ENCODE results near the gene SYT17. TPM values are rescaled to one million over a fixed set of nuclear protein-coding genes. Genes with fewer than 3 reads are reported as not detected.
"Not testable (repeated sequence)": the region's sequence is repeated elsewhere in the genome, so short reads cannot be mapped to it uniquely, and the experiment has no call there.

SYT17 gene
- total RNA-seq, 1 experiment from 2014 or later = 10.3 TPM

- H3K4me3 ChIP-seq (replicated peaks in 1 of 2; ENCODE audit: low read depth in 1 of 2, low read length in 2 of 2) = no peak overlapping the region
- BruUV-seq (replicated peaks) = no TSS peak
- TF ChIP-seq ZBTB33 (IDR thresholded peaks at IDR 0.05; ENCODE audit: extremely low read depth, insufficient replicate concordance, low read length) = no peak
- TF ChIP-seq FOSL1 (IDR thresholded peaks at IDR 0.05; ENCODE audit: low read depth) = no peak
- TF ChIP-seq, protein P1, sequence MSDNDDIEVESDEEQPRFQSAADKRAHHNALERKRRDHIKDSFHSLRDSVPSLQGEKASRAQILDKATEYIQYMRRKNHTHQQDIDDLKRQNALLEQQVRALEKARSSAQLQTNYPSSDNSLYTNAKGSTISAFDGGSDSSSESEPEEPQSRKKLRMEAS (IDR thresholded peaks at IDR 0.05) = no peak
- TF ChIP-seq POLR2A (IDR thresholded peaks at IDR 0.05; ENCODE audit: borderline replicate concordance, extremely low read depth, insufficient read depth, insufficient read length) = no peak
- no peak for TF ChIP-seq SIN3A (IDR thresholded peaks at IDR 0.05; ENCODE audit: low read depth)
- TF ChIP-seq POLR2AphosphoS5 (IDR thresholded peaks at IDR 0.05; ENCODE audit: low read depth, low read length) = no peak
- no peak for TF ChIP-seq SRF (IDR thresholded peaks at IDR 0.05; ENCODE audit: low read depth)
- no peak for TF ChIP-seq ZNF274 (IDR thresholded peaks at IDR 0.05; ENCODE audit: low read depth, low read length)
- no peak for TF ChIP-seq ZFX (IDR thresholded peaks at IDR 0.05)
- no peak for TF ChIP-seq TCF7L2 (IDR thresholded peaks at IDR 0.05; ENCODE audit: borderline replicate concordance, extremely low read depth, insufficient read depth, insufficient read length)
- DNase-seq (ENCODE audit: low read depth, low spot score) = no peak
- H3K9ac ChIP-seq (ENCODE audit: low read length) = no peak overlapping the region
- H3K9me3 ChIP-seq (ENCODE audit: control insufficient read depth in 1 of 2, insufficient read depth in 1 of 2, low read depth in 1 of 2, low read length in 2 of 2) = no peaks in the 10 kb centered on the region
- H4K20me1 ChIP-seq (ENCODE audit: insufficient read depth) = no peaks in the 10 kb centered on the region
- H3K79me2 ChIP-seq (ENCODE audit: insufficient read depth, low read length) = no peaks in the 10 kb centered on the region
- H3K4me1 ChIP-seq (ENCODE audit: control insufficient read depth in 1 of 2, insufficient read depth in 2 of 2, low read length in 2 of 2) = peaks cover 0 to 13% of the 10 kb centered on the region in 2 experiments; a peak in 3 of 4 replicates
- no peaks in the 10 kb centered on the region for H3K27me3 ChIP-seq (ENCODE audit: insufficient read depth, low read length)
- ChIA-PET POLR2A (no interaction called here), CTCF (no interaction called here), RAD21 (ENCODE audit: low non-redundant PET in 1 of 2, low total read pairs in 2 of 2, uncharacterized antibody in 2 of 2, unreplicated experiment in 2 of 2) (no interaction called here)
- intact Hi-C loops (cut with micrococcal nuclease) = no loop called here
- no peak overlapping the region for H3K27ac ChIP-seq (ENCODE audit: low read depth, low read length)
- H2AFZ ChIP-seq (ENCODE audit: low read depth, low read length, poor library complexity, severe bottlenecking) = no peak overlapping the region
- no peaks in the 10 kb centered on the region; a peak in 1 of 4 replicates for H3K36me3 ChIP-seq (ENCODE audit: control insufficient read depth in 1 of 2, insufficient read depth in 2 of 2, low read length in 2 of 2)
- H3K4me2 ChIP-seq (ENCODE audit: low read length) = no peak overlapping the region
- no peaks in the 10 kb centered on the region for H3K9me2 ChIP-seq (ENCODE audit: insufficient read depth)
- no peak for ATAC-seq
These were observed 18.4 kb downstream of the SYT17 start for GRCh38 chr16:19186408-19186807.

GRCh38 chr16:19187961-19188360 is 19.9 kb downstream of the SYT17 start:
- DNase-seq (ENCODE audit: low read depth, low spot score); H4K20me1 ChIP-seq (ENCODE audit: insufficient read depth); BruUV-seq (replicated peaks); H3K9ac ChIP-seq (ENCODE audit: low read length); RAD21 ChIA-PET (ENCODE audit: low non-redundant PET in 1 of 2, low total read pairs in 2 of 2, uncharacterized antibody in 2 of 2, unreplicated experiment in 2 of 2); intact Hi-C loops (cut with micrococcal nuclease); H3K36me3 ChIP-seq (ENCODE audit: control insufficient read depth in 1 of 2, insufficient read depth in 2 of 2, low read length in 2 of 2); H3K79me2 ChIP-seq (ENCODE audit: insufficient read depth, low read length); H3K9me3 ChIP-seq (ENCODE audit: control insufficient read depth in 1 of 2, insufficient read depth in 1 of 2, low read depth in 1 of 2, low read length in 2 of 2); H3K9me2 ChIP-seq (ENCODE audit: insufficient read depth); H3K4me3 ChIP-seq (replicated peaks in 1 of 2; ENCODE audit: low read depth in 1 of 2, low read length in 2 of 2); H3K27me3 ChIP-seq (ENCODE audit: insufficient read depth, low read length); H3K27ac ChIP-seq (ENCODE audit: low read depth, low read length); ATAC-seq; POLR2A ChIA-PET; H3K4me2 ChIP-seq (ENCODE audit: low read length); H2AFZ ChIP-seq (ENCODE audit: low read depth, low read length, poor library complexity, severe bottlenecking): not testable (repeated sequence)
- peaks cover 0 to 13% of the 10 kb centered on the region in 2 experiments; a peak in 3 of 4 replicates for H3K4me1 ChIP-seq (ENCODE audit: control insufficient read depth in 1 of 2, insufficient read depth in 2 of 2, low read length in 2 of 2)
- CTCF ChIA-PET = interaction anchor here (3.6 kb wide), 1 partner anchor 9 kb away, joined by 23 read pairs; no protein-coding TSS in a partner anchor
